Fibroblast of lung (primary cell): ENCODE data around the gene SYNJ1.

Experiments
- CTCF ChIP-seq, 2 donors: IDR thresholded peaks in 1 of 2; conservative IDR thresholded peaks in 1 of 2; 1 replicate in 1 of 2; 2 replicates in 1 of 2; pipeline ENCODE4 v1.5.1; 2011 to 2012; ENCODE audit warnings: low read length in 2 of 2, control low read depth in 1 of 2, inconsistent platforms in 1 of 2, low read depth in 1 of 2, mild to moderate bottlenecking in 1 of 2
- EZH2 ChIP-seq: IDR thresholded peaks from 2 replicates; pipeline ENCODE4 v1.5.1; 2012; ENCODE audit warnings: low read length, control low read depth, mild to moderate bottlenecking; ENCODE audit errors: missing control alignments

DNA sequence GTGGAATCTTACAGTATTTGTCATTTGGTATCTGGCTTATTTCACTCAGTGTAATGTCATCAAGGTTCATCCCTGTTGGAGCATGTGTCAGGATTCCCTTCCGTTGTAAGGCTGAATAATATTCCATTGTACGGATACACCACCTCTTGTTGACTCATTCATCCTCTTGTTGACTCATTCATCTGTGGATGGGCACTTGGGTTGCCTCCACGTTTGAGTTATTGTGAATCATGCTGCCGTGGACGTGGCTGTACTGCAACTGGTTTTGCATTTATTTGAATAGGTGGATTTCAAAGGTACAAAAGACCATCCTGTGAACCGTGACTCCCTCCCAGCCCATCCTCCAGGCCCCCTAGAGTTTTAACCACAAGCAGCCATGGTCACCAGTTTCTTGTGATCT, 130.6 kb downstream of the SYNJ1 start:
- TF ChIP-seq CTCF (conservative IDR thresholded peaks at IDR 0.05 in 1 of 2, IDR thresholded peaks at IDR 0.05 in 1 of 2; ENCODE audit: low read depth in 1 of 2, low read length in 2 of 2) (no peak), EZH2 (no peak)
